ENCODE data around the gene DENND4B.
"Not testable (repeated sequence)": the region's sequence is repeated elsewhere in the genome, so short reads cannot be mapped to it uniquely, and the experiment has no call there.

The DENND4B gene

GRCh38 chr1:153990468-153991150, 44.1 kb upstream of the DENND4B start, which contains the start of gene RPS27:
RPS27 (plus strand) TSS chr1:153990762; CDS start chr1:153990797, 35 bp downstream.
- DNase-seq (ENCODE audit: extremely low spot score): peak; percentile 95
- CTCF ChIA-PET: interaction anchor here (1.0 to 2.4 kb wide), 4 partner anchors 13 to 194 kb away, joined by 3 to 9 read pairs (median 5); partner anchors contain the start of genes DENND4B, JTB and SLC39A1
- no peak for TF ChIP-seq CTCF (IDR thresholded peaks at IDR 0.05; ENCODE audit: control extremely low read depth, extremely low read depth, low read depth, missing control alignments)
- POLR2A ChIA-PET: interaction anchor here (0.5 to 2.3 kb wide), 33 partner anchors 8 to 455 kb away, joined by 3 to 25 read pairs (median 4); partner anchors contain the start of genes CHTOP, CREB3L4, CRTC2 and DENND4B

DNA sequence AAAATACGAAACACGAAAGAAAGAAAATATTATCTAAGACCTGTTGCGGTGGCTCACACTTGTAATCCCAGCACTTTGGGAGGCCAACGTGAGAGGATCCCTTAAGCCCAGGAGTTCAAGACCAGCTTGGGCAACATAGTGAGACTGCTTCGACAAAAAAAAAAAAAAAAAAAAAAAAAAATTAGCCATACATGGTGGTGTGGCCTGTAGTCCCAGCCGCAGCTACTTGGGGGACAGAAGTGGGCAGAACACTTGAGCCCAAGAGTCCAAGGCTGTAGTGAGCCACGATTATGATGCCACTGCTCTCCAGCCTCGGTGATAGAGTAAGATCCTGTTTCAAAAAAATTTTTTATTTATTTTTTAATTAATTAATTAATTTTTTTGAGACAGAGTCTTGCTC, 41.1 kb upstream of the DENND4B start:
- POLR2A ChIA-PET: interaction anchor here (0.7 kb wide), 1 partner anchor 352 kb away, joined by 3 read pairs; no protein-coding TSS in a partner anchor
- DNase-seq (ENCODE audit: extremely low spot score): no peak
- CTCF ChIA-PET: interaction anchor here (0.7 to 4.1 kb wide), 37 partner anchors 10 to 1185 kb away, joined by 3 to 36 read pairs (median 4); partner anchors contain the start of genes CREB3L4, DENND4B, GATAD2B and ILF2
- no peak for TF ChIP-seq CTCF (IDR thresholded peaks at IDR 0.05; ENCODE audit: control extremely low read depth, extremely low read depth, low read depth, missing control alignments)

DNA sequence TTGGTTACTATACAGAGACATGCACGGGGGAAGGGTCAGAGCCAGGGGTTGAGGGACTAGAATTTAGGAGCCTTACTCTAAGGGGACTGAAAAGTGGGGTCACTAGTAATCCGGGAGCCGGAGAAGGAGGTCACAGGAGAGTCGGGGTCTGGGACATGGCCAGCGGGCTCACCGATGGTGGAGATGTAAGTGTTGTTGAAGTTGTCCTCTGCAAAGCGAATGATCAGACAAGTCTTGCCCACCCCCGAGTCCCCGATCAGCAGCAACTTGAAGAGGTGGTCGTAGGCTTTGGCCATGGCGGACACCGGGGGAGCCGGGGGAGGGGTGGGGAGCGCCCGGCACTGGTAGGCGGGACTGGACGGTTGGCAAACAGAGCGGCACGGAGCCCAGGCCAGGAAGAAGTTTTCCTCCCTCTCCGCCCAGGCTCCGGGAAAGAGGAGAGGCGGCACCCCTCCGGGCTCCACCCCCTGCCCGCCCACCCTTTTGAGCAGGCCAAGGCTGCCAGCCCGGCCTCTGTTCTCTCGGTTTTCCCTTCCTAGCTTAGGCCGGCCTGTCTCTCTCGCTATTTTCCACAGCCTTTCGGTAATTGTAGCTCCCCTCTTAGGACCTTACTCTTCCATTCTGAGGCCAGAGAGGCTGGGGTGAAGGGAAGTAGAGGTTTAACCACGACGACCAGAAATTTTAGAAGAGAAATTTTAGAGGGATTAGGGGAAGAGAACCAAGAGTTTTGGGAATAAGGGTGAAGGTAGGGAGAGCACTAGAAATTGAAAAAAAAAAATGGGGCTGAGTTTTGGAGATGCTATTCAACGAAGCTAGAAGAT, 39.6 kb upstream of the DENND4B start, which contains the start of gene RAB13:
Gene RAB13, minus strand, starts transcription at position 399 of the 821 bp plus-strand sequence. Its CDS starts 103 bp downstream, at position 296.
- peak; percentile 52 for DNase-seq (ENCODE audit: extremely low spot score)
- ChIA-PET CTCF (interaction anchor here (0.6 to 4.1 kb wide), 37 partner anchors 9 to 476 kb away, joined by 3 to 36 read pairs (median 5); partner anchors contain the start of genes CREB3L4, DENND4B, GATAD2B and JTB), POLR2A (interaction anchor here (0.6 to 1.6 kb wide), 3 partner anchors 24 to 352 kb away, joined by 3 to 4 read pairs (median 3); partner anchors contain the start of gene CHTOP)

GRCh38 chr1:153985341-153985912, 38.9 kb upstream of the DENND4B start:
- TF ChIP-seq CTCF (IDR thresholded peaks at IDR 0.05; ENCODE audit: control extremely low read depth, extremely low read depth, low read depth, missing control alignments): no peak
- ChIA-PET CTCF (interaction anchor here (0.7 to 4.1 kb wide), 13 partner anchors 9 to 308 kb away, joined by 3 to 33 read pairs (median 8); partner anchors contain the start of genes CREB3L4 and SLC39A1), POLR2A (interaction anchor here (0.6 to 1.6 kb wide), 3 partner anchors 23 to 352 kb away, joined by 3 to 4 read pairs (median 3); partner anchors contain the start of gene CHTOP)
- no peak for DNase-seq (ENCODE audit: extremely low spot score)

More for the DNA sequence above, 39.6 kb upstream of the DENND4B start, which contains the start of gene RAB13:
- no peak for TF ChIP-seq CTCF (IDR thresholded peaks at IDR 0.05; ENCODE audit: control extremely low read depth, extremely low read depth, low read depth, missing control alignments)

DNA sequence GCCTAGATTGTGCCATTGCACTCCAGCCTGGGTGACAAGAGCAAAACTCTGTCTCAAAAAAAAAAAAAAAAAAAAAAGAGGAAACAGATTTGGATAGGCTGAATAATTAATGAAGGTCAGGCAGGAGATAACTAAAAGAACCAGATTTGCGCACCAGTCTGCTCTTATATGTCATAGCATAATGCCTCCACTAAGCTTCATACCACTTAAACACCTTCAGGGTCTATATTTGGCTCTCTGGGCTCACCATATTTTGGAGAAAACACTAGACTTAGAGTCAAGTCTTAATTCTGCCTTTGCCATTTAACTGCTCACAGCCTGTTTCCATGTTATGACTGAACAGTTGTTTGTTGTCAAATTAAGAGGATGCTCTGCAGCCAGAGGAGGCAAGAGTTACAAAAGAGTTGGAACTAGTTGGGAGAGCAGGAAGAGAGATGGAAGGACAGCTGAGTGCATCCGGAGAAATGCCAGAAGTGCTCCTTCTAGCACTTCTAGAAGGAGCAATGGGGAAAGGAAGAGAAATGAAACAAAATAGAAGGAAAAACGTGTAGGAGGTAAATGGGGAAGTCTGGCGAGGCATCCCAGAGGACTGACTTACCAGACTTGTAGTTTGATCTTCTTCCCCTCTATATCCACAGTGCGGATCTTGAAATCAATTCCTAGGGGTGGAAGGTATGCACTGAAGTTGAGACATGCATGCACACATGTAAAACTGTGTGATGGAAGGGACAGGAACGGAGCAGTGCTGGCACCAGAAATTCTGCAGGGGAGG, 37.8 kb upstream of the DENND4B start:
- TF ChIP-seq CTCF (IDR thresholded peaks at IDR 0.05; ENCODE audit: control extremely low read depth, extremely low read depth, low read depth, missing control alignments): no peak
- CTCF ChIA-PET: interaction anchor here (0.9 to 4.1 kb wide), 7 partner anchors 8 to 307 kb away, joined by 3 to 33 read pairs (median 7); partner anchors contain the start of genes CREB3L4 and SLC39A1
- POLR2A ChIA-PET: no interaction called here
- no peak for DNase-seq (ENCODE audit: extremely low spot score)

DNA sequence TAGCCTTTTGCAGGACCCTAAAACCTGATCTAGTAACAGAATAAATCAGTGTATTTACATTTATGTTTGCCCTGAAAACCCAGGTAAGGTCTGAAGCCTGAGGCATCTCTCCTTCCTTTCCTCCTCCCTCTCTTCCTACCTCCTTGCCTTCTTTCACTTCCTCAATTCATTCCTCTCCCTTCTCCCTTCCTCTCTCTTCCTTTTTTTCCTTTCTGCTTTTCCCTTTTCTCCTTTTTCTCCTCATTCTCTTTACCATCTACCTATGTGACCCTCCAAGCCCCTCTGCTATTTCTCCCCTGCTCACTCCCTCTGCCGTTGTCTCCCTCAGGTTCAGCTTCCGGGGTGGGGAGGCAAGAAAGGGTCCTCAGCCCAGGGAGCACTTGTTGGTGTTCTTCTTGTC, 35.2 kb upstream of the DENND4B start:
- POLR2A ChIA-PET; DNase-seq (ENCODE audit: extremely low spot score): not testable (repeated sequence)
- CTCF ChIA-PET: interaction anchor here (1.0 kb wide), 1 partner anchor 179 kb away, joined by 3 read pairs; no protein-coding TSS in a partner anchor

- POLR2A ChIA-PET; DNase-seq (ENCODE audit: extremely low spot score): not testable (repeated sequence)
Measured at GRCh38 chr1:153979091-153979490, 32.6 kb upstream of the DENND4B start.

More at GRCh38 chr1:153979091-153979490, 32.6 kb upstream of the DENND4B start:
- CTCF ChIA-PET: interaction anchor here (2.1 to 4.4 kb wide), 3 partner anchors 8 to 182 kb away, joined by 12 to 36 read pairs (median 30); partner anchors contain the start of genes CREB3L4 and RAB13

Data from GM10248 (cell line).